IMR-90 (cell line): ENCODE results near the gene STK31. TPM values are rescaled to one million over a fixed set of nuclear protein-coding genes. Genes with fewer than 3 reads are reported as not detected.
"Not testable (repeated sequence)": the region's sequence is repeated elsewhere in the genome, so short reads cannot be mapped to it uniquely, and the experiment has no call there.

ENCODE experiments used
- ATAC-seq: fragments of 200-7000 bp; cut with Tn5 transposase; 2 replicates; pipeline ENCODE4 v1.9.1; 2020; ENCODE audit warnings: low read depth, mild to moderate bottlenecking, moderate library complexity
- BruUV-seq: library from RNA; stranded (reverse); fragments of 400-500 nt; replicated peaks from 2 replicates; lab custom pipeline; 2021; lab: Mats Ljungman, UMichigan
- CTCF ChIA-PET: fragments of 300-600 bp; formaldehyde crosslinking; extraction: SDS; loops from one replicate; lab custom pipeline; 2021; ENCODE audit warnings: antibody characterized with exemption; lab: Yijun Ruan, JAX
- POLR2A ChIA-PET: fragments of 300-600 bp; sonication (Branson Sonifier 250); formaldehyde crosslinking; loops from one replicate; lab custom pipeline; 2022; ENCODE audit warnings: antibody characterized with exemption; ENCODE audit not compliant: unreplicated experiment; lab: Charles Lee
- DNase-seq: peaks from one replicate; pipeline ENCODE4 v3.0.0; 2013
- H2AFZ ChIP-seq: replicated peaks from 2 replicates; pipeline ENCODE3; 2013; ENCODE audit warnings: low read length, mild to moderate bottlenecking; ENCODE audit not compliant: poor library complexity
- H2AK5ac ChIP-seq: 2 replicates; pipeline ENCODE4 v1.6.1; 2013; ENCODE audit warnings: low read depth, low read length, inconsistent platforms
- H2AK9ac ChIP-seq: replicated peaks from 2 replicates; pipeline ENCODE3; 2013; ENCODE audit warnings: mild to moderate bottlenecking, low read depth, low read length, moderate library complexity; ENCODE audit not compliant: poor library complexity
- H2BK120ac ChIP-seq: 2 replicates; pipeline ENCODE4 v1.6.1; 2013; ENCODE audit warnings: low read depth, low read length, inconsistent platforms
- H2BK15ac ChIP-seq: 3 replicates; pipeline ENCODE4 v1.6.1; 2013; ENCODE audit warnings: low read depth, low read length, inconsistent platforms
- H2BK20ac ChIP-seq: 2 replicates; pipeline ENCODE4 v1.6.1; 2013; ENCODE audit warnings: low read depth, mild to moderate bottlenecking, inconsistent platforms, low read length, moderate library complexity
- H2BK5ac ChIP-seq: 2 replicates; pipeline ENCODE4 v1.6.1; 2013; ENCODE audit warnings: mild to moderate bottlenecking, low read depth, low read length, inconsistent platforms; ENCODE audit not compliant: poor library complexity, severe bottlenecking
- H3K14ac ChIP-seq: replicated peaks from 2 replicates; pipeline ENCODE4 v1.6.1; 2013; ENCODE audit warnings: low read depth, low read length, inconsistent platforms
- H3K18ac ChIP-seq: 2 replicates; pipeline ENCODE4 v1.6.1; 2013; ENCODE audit warnings: low read depth, low read length, control low read depth
- H3K23ac ChIP-seq: 2 replicates; pipeline ENCODE4 v1.6.1; 2013; ENCODE audit warnings: low read depth, low read length, inconsistent platforms
- H3K27ac ChIP-seq: 2 replicates; pipeline ENCODE4 v1.5.1; 2013; ENCODE audit warnings: mild to moderate bottlenecking, control low read depth, low read length; ENCODE audit not compliant: insufficient read depth
- H3K27me3 ChIP-seq: 2 replicates; pipeline ENCODE4 v1.6.1; 2013; ENCODE audit warnings: low read length; ENCODE audit not compliant: control insufficient read depth, insufficient read depth
- H3K36me3 ChIP-seq: 2 replicates; pipeline ENCODE4 v1.6.1; 2013; ENCODE audit warnings: low read length, mixed read lengths; ENCODE audit not compliant: control insufficient read depth, insufficient read depth
- H3K4ac ChIP-seq: 2 replicates; pipeline ENCODE4 v1.6.1; 2013; ENCODE audit warnings: low read depth, low read length, inconsistent platforms
- H3K4me1 ChIP-seq: 2 replicates; pipeline ENCODE4 v1.6.1; 2013; ENCODE audit warnings: low read length, mixed read lengths; ENCODE audit not compliant: control insufficient read depth, insufficient read depth
- H3K4me2 ChIP-seq: 2 replicates; pipeline ENCODE4 v1.6.1; 2013; ENCODE audit warnings: low read depth, mild to moderate bottlenecking, control low read depth, low read length, moderate library complexity
- H3K4me3 ChIP-seq: 2 replicates; pipeline ENCODE4 v1.5.1; 2013; ENCODE audit warnings: low read depth, mild to moderate bottlenecking, control low read depth, low read length, moderate library complexity; ENCODE audit not compliant: insufficient read depth
- H3K56ac ChIP-seq: 2 replicates; pipeline ENCODE4 v1.6.1; 2013; ENCODE audit warnings: low read length, inconsistent platforms; ENCODE audit not compliant: insufficient read depth; ENCODE audit errors: extremely low read depth
- H3K79me1 ChIP-seq, 2 experiments: 2 replicates each; pipeline ENCODE4 v1.6.1; 2013; ENCODE audit warnings: low read length in 2 of 2, inconsistent platforms in 1 of 2, low read depth in 1 of 2
- H3K9ac ChIP-seq: 2 replicates; pipeline ENCODE4 v1.6.1; 2013; ENCODE audit warnings: low read depth, low read length, control low read depth
- H3K9me1 ChIP-seq: 2 replicates; pipeline ENCODE4 v1.6.1; 2013; ENCODE audit warnings: low read length, inconsistent platforms; ENCODE audit not compliant: insufficient read depth
- H3K9me3 ChIP-seq: 2 replicates; pipeline ENCODE4 v1.6.1; 2013; ENCODE audit warnings: low read length; ENCODE audit not compliant: control insufficient read depth, insufficient read depth
- H4K20me1 ChIP-seq: 2 replicates; pipeline ENCODE4 v1.6.1; 2013; ENCODE audit warnings: low read length, inconsistent platforms; ENCODE audit not compliant: insufficient read depth
- H4K5ac ChIP-seq: 2 replicates; pipeline ENCODE4 v1.6.1; 2013; ENCODE audit warnings: mild to moderate bottlenecking, low read depth, low read length, control low read depth
- H4K8ac ChIP-seq, 2 experiments: 2 replicates each; pipeline ENCODE4 v1.6.1; 2013; ENCODE audit warnings: low read depth in 2 of 2, low read length in 2 of 2, control low read depth in 1 of 2, inconsistent platforms in 1 of 2
- H4K91ac ChIP-seq: 2 replicates; pipeline ENCODE4 v1.6.1; 2013; ENCODE audit warnings: low read depth, low read length, inconsistent platforms; ENCODE audit not compliant: insufficient read depth
- WGBS, 2 experiments: methylation state at CpG; one replicate each; pipeline versions ENCODE4 v1.1.5 to v1.1.7; 2013; ENCODE audit warnings: missing lambda C conversion rate in 2 of 2; ENCODE audit not compliant: insufficient read length in 1 of 2; ENCODE audit errors: extremely low coverage in 2 of 2; 5-methylcytosine and 5-hydroxymethylcytosine counted together
- dilution Hi-C: fragments of 300-500 bp; cut with HindIII; formaldehyde crosslinking; loops from one replicate; pipeline ENCODE4 v1.14.3; 2018; ENCODE audit warnings: low sequenced_read_pairs; ENCODE audit not compliant: unreplicated experiment
- in situ Hi-C: fragments of 300-500 bp; cut with MboI; formaldehyde crosslinking; loops from 3 replicates; pipeline ENCODE4 v1.14.3; 2019; ENCODE audit warnings: low sequenced_read_pairs, inconsistent platforms, mixed read lengths
- intact Hi-C: fragments of 100-400 bp; cut with micrococcal nuclease; formaldehyde crosslinking; loops from 2 replicates; pipeline ENCODE4 v1.10.0; 2022
- polyA plus RNA-seq, 3 experiments: library from polyadenylated mRNA; depleted of rRNA; stranded (reverse); fragments of >200 nt; gene quantifications; 2 replicates each; pipeline ENCODE4 v1.2.3, GENCODE V29; 2012; ENCODE audit warnings: low replicate concordance in 1 of 3
- total RNA-seq: library from RNA; depleted of rRNA; stranded (reverse); fragments of >200 nt; gene quantifications from 2 replicates; pipeline ENCODE4 v1.2.3, GENCODE V29; 2012

STK31 gene
- total and polyA plus RNA-seq, 2 of the 4 experiments (the other 2 are of a cell fraction), result not detected

DNA sequence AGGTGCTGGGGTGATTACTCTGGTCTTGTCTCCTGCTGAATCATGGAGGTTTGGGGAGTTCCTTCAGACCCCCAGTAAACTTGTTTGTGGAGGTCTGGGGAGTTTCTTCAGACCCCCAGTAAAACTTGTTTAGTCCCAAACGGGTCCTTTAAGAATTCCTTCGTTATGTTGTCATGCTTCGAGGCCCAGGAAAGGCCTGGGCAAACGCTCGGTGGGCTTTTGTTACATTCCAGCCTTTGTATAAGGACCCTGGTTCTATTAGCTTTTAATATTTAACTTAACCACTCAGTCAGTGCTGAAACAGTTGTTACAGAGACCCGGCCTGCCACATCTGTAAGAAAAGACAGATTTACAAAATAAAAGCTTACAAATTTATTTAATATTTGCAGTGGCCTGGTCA lies 26.0 kb upstream of the STK31 start:
- ATAC-seq, BruUV-seq, H2AK5ac ChIP-seq, H3K9ac ChIP-seq, H2BK120ac ChIP-seq, H3K4me1 ChIP-seq, H3K23ac ChIP-seq, H3K4me3 ChIP-seq, H3K27ac ChIP-seq, H3K56ac ChIP-seq, H3K9me1 ChIP-seq, H2BK5ac ChIP-seq, H2AK9ac ChIP-seq, H4K8ac ChIP-seq, H3K18ac ChIP-seq, H3K36me3 ChIP-seq, H3K4ac ChIP-seq, H4K91ac ChIP-seq, H3K4me2 ChIP-seq, H3K9me3 ChIP-seq, H2BK20ac ChIP-seq, H4K5ac ChIP-seq, H4K20me1 ChIP-seq, POLR2A ChIA-PET, H2BK15ac ChIP-seq, H3K14ac ChIP-seq, H3K27me3 ChIP-seq, dilution Hi-C loops, H3K79me1 ChIP-seq, DNase-seq, H2AFZ ChIP-seq: not testable (repeated sequence)
- in situ Hi-C loops, result loop anchor here (10.0 kb wide), 1 partner anchor 89 kb away; the partner anchor contains the start of gene CCDC126
- no CpG with 5 or more reads among the region's 6 CpGs for WGBS, 2 experiments
- intact Hi-C loops, result loop anchor here (5.0 kb wide), 1 partner anchor 87 kb away; the partner anchor contains the start of gene CCDC126
- CTCF ChIA-PET, result interaction anchor here (0.6 kb wide), 1 partner anchor 37 kb away, joined by 4 read pairs; no protein-coding TSS in a partner anchor
